ENCODE data around the gene CD3E.

GRCh38 chr11:118328745-118329144 is 24.2 kb downstream of the CD3E start:
- TF ChIP-seq CTCF (IDR thresholded peaks at IDR 0.05; ENCODE audit: low read depth, low read length, missing input control) (no peak), MAX (IDR thresholded peaks at IDR 0.05) (no peak)

Data from liver (tissue), 2 donors.